Breast epithelium (tissue), 3 donors: ENCODE data around the gene RERG.

ENCODE experiments used
- CTCF ChIP-seq, 3 donors: fragments of 450-650 bp; IDR thresholded peaks; one replicate each; pipeline ENCODE4 v1.5.1; 2016 to 2017; ENCODE audit warnings: antibody characterized with exemption in 3 of 3, mild to moderate bottlenecking in 3 of 3, moderate library complexity in 3 of 3
- POLR2A ChIP-seq: fragments of 450-650 bp; IDR thresholded peaks from one replicate; pipeline ENCODE4 v1.6.1; 2016; ENCODE audit warnings: antibody characterized with exemption, mild to moderate bottlenecking, moderate library complexity
- POLR2AphosphoS5 ChIP-seq, 3 donors: sonication (generic); formaldehyde crosslinking; IDR thresholded peaks; one replicate each; pipeline ENCODE4 v1.6.1; 2017; ENCODE audit warnings: antibody characterized with exemption in 3 of 3

- TF ChIP-seq CTCF (IDR thresholded peaks at IDR 0.05) (no peak), POLR2A (no peak), POLR2AphosphoS5 (IDR thresholded peaks at IDR 0.05) (no peak)
These were observed 146.9 kb downstream of the RERG start for GRCh38 chr12:15074351-15074750.
